Retinal pigment epithelial cell (primary cell): Measurements from ENCODE around the gene PNKD.
A peak's percentile ranks its signal among the peaks of the same experiment; 100 is the strongest.

ENCODE experiments used
- DNase-seq: peaks from one replicate; pipeline ENCODE4 v3.0.0-alpha.2; 2010; ENCODE audit warnings: low read depth
- H3K4me3 ChIP-seq: 2 replicates; pipeline ENCODE4 v1.5.1; 2011; ENCODE audit warnings: mild to moderate bottlenecking, low read length, control low read depth, moderate library complexity
- TF ChIP-seq, protein P1 (sequence below): conservative IDR thresholded peaks from 2 replicates; pipeline ENCODE4 v1.5.1; 2011; ENCODE audit warnings: low read depth, low read length, control low read depth, inconsistent platforms

Gene PNKD

GRCh38 chr2:218293715-218294429, 23.6 kb downstream of the PNKD start:
- TF ChIP-seq, protein P1, sequence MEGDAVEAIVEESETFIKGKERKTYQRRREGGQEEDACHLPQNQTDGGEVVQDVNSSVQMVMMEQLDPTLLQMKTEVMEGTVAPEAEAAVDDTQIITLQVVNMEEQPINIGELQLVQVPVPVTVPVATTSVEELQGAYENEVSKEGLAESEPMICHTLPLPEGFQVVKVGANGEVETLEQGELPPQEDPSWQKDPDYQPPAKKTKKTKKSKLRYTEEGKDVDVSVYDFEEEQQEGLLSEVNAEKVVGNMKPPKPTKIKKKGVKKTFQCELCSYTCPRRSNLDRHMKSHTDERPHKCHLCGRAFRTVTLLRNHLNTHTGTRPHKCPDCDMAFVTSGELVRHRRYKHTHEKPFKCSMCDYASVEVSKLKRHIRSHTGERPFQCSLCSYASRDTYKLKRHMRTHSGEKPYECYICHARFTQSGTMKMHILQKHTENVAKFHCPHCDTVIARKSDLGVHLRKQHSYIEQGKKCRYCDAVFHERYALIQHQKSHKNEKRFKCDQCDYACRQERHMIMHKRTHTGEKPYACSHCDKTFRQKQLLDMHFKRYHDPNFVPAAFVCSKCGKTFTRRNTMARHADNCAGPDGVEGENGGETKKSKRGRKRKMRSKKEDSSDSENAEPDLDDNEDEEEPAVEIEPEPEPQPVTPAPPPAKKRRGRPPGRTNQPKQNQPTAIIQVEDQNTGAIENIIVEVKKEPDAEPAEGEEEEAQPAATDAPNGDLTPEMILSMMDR: no peak
- DNase-seq: no peak
- H3K4me3 ChIP-seq: no peak overlapping the region

DNA sequence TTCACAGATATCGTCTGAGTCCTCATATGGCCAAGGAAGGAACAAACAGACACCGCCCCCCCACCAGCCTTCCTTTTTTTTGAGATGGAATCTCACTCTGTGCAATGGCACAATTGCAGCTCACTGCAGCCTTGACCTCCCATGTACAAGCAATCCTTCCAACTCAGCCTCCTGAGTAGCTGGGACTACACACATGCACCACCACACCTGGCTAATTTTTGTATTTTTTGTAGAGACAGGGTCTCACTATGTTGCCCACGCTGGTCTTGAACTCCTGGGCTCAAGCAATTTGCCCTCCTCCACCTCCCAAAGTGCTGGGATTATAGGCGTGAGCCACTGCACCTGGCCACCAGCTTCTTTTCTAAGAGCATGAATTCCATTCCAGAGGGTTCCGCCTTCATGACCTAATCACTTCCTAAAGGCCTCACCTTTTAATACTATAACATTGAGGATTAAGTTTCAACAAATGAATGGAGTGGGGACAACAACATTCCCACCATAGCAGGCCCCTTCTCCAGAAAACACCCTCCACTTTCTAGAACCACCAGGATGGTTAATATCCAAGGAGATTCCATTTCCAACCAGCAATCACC, 24.2 kb downstream of the PNKD start:
- no peak for DNase-seq
- H3K4me3 ChIP-seq: no peak overlapping the region

DNA sequence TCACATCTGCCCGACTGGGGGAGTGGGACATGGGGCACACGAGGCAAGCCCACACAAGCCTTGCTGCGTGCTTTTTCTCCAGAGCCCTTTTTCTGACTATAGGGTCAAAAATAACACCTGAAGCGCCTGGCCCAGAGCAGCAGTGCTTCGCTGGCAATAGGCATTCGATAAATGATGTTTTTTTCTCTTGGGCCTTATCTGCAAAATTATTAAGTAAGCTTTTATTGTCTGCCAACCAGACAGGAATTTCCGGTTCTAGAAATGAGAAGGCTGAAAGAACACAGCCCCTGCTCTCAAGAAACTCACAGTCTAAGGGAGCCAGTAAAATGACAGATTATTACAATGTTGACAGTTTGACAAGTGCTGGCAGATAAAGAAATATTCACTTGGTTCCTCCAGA, 24.7 kb downstream of the PNKD start:
- DNase-seq: no peak
- TF ChIP-seq, protein P1: no peak
- no peak overlapping the region for H3K4me3 ChIP-seq

More for the DNA sequence above, 24.2 kb downstream of the PNKD start:
- TF ChIP-seq, protein P1: no peak

GRCh38 chr2:218296200-218296599, 25.9 kb downstream of the PNKD start:
- DNase-seq: no peak
- TF ChIP-seq, protein P1: no peak
- H3K4me3 ChIP-seq: no peak overlapping the region

DNA sequence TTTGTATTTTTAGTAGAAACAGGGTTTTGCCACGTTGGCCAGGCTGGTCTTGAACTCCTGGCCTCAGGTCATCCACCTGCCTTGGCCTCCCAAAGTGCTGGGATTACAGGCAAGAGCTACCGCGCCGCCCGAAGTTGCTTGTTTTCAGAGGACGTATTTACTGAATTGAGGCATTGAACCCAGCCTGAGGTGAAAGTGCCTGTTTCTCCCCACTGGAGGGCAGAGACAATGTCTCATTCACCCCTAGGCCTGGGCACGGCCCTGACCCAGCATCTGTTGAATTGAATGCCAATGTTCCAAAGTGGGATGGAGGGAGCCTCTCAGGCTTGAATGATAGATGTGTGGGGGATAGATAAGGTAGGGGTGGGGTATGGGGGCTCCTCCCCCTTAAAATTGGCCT, 26.5 kb downstream of the PNKD start:
- TF ChIP-seq, protein P1: peak; percentile 9
- no peak overlapping the region for H3K4me3 ChIP-seq
- no peak for DNase-seq

- H3K4me3 ChIP-seq: no peak overlapping the region
- TF ChIP-seq, protein P1: no peak
- no peak for DNase-seq
Measured at GRCh38 chr2:218298314-218298875, 28.1 kb downstream of the PNKD start.

GRCh38 chr2:218300141-218300540, 29.8 kb downstream of the PNKD start:
- no peak overlapping the region for H3K4me3 ChIP-seq
- no peak for DNase-seq
- TF ChIP-seq, protein P1: no peak
